GM19023 (cell line): ENCODE data around the gene PRR5.
"Not testable (repeated sequence)": the region's sequence is repeated elsewhere in the genome, so short reads cannot be mapped to it uniquely, and the experiment has no call there.

Experiments
- ATAC-seq: cut with Tn5 transposase; IDR thresholded peaks from one replicate; pipeline ENCODE4 v1.9.1; 2021; ENCODE audit warnings: mild to moderate bottlenecking, moderate library complexity; ENCODE audit not compliant: unreplicated experiment

The PRR5 gene, protein sequence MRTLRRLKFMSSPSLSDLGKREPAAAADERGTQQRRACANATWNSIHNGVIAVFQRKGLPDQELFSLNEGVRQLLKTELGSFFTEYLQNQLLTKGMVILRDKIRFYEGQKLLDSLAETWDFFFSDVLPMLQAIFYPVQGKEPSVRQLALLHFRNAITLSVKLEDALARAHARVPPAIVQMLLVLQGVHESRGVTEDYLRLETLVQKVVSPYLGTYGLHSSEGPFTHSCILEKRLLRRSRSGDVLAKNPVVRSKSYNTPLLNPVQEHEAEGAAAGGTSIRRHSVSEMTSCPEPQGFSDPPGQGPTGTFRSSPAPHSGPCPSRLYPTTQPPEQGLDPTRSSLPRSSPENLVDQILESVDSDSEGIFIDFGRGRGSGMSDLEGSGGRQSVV

DNA sequence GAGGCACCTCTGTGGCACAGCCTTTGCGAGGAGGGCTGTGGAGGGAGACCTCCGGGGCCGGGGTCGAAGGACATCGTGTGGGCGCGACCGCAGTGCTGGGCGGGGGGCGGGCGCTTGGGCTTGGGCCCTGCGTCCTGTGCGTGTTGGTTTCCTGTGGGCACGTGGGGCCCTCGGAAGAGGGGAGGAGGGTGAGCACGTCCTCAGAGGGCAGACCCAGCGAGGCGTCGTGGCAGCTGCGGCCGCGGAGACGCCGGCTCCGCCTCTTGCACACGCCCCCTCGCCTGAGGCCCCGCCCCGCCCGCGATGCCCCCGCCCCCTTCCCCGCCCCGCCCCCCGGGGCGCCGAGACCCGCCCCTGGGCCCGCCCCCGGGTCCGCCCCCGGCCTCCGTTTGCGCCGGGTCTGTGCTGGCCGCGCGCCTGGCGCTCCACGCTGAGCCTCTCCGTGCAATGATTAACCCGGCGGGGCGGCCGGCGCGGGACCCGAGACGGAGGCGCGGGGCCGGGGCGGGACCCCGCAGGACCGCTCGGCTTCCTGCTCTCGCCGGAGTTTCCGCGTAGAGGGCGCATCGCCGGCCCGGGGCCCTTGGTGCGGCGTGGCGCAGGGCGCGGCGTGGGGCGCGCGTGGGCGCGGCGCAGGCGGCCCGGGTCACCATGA is at the start of gene PRR5:
PRR5 (plus strand) TSS at position 381 of the 655 bp plus-strand sequence; CDS start at position 652, 271 bp downstream.
- peak; percentile 69 for ATAC-seq

DNA sequence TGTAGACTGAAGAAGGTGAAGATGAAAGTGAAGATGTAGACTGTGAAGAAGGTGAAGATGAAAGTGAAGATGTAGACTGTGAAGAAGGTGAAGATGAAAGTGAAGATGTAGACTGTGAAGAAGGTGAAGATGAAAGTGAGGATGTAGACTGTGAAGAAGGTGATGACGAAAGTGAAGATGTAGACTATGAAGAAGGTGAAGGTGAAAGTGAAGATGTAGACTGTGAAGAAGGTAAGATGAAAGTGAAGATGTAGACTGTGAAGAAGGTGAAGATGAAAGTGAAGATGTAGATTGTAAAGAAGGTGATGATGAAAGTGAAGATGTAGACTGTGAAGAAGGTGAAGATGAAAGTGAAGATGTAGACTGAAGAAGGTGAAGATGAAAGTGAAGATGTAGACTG is 49.1 kb upstream of the PRR5 start:
- not testable (repeated sequence) for ATAC-seq

DNA sequence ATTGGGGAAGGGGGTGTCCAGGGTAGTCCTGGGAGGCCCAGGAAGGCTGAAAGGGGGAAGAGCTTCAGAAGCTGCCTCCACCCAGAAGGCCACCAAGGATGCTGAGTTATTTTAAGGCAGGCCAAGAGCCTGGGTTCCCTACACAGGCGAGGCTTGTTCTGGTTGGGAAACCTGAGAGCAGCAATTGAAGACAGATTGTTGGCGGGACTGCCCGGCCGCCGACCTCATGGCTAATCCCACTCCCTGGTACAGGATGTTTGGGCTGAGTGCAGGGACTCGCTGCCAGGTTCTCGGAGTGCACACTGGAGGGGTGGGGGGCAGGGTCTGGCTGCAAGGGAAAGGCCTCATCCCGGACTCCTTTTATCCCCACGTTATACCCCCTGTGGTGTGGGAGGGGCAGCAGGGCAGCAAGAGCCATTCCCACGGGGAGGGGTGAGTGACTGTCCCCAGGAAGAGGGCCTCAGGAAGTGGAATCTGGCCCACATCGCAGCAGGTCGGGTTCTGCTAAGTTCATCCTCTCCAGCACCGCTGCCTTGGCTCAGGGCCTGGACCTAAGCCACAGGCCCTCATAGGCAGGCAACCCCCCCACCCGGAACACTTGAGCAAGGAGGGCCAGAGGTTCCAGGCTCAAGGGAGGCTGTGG is 43.6 kb upstream of the PRR5 start:
- ATAC-seq: no peak

DNA sequence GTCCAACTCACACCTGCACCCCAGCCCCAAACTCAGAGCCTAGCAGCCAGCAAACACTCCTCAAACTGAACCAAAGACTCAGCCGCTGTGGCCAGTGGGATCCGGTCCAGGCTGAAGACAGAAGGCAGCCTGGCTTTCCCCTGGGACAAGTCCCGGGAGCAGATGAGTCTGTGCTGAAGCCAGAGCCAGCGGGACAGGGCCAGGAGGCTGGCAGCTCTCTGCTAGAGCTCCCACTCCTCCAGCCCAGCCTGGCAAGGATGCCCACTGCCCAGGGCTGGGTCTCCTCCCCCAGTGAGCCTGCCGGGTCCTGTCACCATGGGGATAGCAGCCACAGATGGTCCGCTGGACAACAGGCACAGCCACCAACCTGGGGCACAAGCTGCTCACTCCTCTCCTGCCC is 42.9 kb upstream of the PRR5 start:
- no peak for ATAC-seq

DNA sequence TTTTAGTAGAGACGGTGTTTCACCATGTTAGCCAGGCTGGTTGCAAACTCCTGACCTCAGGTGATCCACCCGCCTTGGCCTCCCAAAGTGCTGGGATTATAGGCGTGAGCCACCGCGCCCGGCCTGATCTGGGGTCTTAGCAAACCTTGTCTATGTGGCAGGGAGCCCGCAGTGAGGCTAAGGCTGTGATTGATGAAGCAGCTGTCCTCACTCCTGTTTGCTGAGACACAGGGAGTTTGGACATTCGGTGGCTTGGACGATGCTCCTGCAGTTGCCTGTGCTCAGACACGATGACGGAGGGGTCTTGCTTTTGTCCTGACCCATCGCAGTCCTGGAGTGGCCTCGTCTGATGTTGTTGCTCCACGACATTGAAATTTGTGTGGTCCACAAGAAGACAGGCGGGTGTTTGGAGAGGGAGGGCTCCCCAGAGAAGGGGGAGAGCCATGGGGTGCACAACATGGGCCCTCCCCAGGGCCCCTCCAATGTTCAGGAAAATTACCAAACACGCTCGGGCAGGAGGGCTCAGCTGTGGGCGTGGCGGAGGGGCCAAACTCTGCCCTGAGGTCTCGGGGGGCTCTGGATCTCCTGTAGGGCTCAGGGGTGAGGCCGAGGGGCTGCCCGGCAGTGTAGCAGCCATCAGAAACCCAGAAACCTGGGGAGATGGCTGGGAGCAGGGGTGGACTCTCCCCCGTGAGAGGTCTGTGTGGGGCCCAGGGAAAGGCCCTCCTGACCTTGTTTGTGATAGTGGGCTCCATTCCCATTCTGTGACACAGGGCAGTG is 41.8 kb upstream of the PRR5 start:
- no peak for ATAC-seq

DNA sequence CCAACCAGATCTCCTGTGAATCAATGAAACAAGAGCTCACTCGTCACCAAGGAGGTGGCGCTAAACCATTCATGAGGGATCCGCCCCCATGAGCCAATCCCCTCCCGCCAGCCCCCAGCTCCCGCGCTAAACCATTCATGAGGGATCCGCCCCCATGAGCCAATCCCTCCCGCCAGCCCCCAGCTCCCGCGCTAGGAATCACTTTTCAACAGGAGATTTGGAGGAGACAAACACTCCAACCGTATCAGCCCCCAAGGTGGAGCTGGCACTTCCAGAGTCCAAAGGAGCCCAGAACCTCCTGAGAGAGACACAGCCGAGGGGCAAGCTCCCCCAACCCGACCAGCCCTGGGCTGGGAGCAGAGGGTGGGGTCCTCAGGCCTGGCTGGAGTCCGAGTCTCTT is 40.9 kb upstream of the PRR5 start:
- ATAC-seq: no peak

DNA sequence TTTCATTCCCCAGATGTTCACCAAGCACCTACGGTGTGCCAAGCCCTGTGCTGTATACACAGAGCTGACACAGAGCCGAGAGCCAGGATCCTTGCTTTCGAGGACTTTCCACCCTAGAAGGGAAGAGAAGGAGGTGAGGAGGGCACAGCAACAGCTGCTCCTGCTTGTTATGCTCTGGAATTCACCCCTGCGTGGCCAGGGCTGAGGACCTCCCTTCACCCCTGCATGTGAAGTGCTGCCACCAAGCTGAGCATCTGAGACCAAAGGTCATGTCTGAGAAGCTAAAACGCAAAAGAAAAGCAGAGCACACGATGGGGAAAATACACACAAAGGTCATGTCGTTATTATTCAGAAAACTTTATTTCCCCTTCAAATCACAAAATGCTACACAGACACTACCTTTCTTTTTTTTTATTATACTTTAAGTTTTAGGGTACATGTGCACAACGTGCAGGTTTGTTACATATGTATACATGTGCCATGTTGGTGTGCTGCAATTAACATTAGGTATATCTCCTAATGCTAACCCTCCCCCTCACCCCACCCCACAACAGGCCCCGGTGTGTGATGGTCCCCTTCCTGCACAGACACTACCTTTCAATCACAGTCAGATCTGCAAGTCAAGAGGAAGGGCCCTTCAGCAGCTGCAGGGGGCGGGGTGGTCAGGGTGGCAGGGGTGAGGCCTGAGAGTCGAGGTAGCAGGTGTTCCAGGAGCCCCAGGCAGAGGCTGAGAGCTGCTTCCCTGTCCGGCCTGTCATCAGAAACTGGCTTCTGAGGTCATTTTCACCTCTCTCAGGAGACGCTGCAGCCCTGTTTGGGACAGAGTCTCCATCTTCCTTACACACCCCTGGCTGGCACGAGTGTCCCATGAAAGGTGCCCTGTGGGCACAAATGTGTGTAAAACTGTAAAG is 40.1 kb upstream of the PRR5 start:
- no peak for ATAC-seq

DNA sequence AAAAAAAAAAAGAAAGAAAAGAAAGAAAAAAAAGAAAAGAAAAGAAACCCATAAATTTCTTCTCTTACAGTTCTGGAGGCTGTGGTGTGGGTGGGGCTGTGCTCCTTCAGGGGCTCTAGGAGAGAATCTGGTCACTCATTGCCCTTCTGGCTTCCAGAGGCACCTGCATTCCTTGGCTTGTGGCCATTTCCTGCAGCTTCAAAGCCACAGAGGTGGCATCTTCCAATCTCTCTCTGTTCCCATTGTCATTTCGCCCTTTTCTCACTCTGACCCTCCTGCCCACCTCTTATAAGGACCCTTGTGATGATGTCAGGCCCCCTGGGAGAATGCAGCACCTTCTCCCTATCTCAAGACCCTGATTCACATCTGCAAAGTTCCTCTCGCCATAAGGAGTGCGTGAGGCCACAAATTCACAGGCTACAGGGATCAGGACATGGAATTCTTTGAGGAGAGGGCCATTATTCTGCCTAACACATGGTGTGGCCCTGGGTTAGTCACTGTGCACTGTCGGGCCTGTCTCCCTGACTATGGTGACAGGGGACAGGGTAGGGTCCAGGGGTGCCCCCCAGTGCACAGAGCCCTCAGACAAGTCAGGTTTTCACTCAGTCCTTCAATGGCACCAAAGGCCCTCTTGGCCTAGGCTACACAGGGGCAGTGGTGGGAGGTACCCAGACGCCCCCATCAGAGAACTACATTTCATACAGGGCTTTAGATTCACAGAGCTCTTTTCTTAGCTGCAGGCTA is 38.6 kb upstream of the PRR5 start:
- ATAC-seq: no peak

DNA sequence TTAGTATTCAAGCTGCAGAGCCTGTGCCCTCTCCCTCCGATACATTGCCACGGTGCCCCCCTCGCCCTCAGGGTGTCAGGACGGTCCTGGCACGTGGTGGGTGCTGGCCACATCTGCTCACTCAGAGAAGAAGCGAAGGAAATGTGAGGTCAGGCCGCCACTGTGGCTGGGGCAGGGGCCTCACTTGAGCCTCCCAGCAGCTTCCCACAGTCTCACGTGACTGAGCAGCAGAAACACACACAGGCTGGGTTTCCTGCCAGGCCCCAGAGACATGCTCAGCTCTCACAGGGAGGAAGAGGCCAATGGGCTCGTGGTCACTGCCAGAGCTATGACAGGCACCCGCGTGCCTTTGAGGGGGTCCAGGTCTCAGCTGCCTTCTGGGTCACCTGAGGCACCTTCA is 37.9 kb upstream of the PRR5 start:
- ATAC-seq: no peak

DNA sequence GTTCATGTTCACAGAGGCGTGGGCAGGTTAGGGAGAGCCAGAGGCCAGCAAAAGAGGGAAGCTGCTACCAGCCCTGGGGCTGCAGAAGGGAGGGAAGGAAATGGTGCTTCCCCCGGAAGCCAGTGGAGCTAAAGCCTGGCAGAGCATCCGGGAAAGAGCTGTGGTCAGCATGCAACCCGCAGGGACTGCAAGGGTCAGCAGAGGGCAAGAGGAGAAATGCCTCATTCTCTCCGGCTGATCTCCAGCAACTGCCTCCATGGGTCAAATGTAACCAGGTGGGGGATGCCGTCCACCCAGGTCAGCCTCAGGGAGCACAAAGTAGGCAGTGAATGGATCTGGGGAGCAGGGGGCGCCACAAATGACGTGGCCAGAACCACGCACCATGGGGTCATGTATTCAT is 36.9 kb upstream of the PRR5 start:
- no peak for ATAC-seq

DNA sequence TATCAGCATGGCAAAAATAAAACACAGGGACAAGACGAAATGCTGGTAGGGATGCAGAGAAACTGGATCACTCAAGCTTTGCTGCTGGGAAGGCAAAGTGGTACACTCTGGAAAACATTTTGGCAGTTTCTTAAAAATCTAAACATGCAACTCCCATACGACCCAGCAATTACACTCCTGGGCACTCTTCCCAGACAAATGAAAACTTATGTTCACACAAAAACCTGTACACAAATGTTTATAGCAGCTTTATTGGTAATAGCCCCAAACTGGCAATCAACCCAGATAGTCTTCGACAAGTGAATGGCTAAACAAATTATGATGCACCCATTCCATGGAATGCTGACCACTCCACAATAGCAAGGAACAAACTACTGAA is 35.8 kb upstream of the PRR5 start:
- ATAC-seq: no peak

DNA sequence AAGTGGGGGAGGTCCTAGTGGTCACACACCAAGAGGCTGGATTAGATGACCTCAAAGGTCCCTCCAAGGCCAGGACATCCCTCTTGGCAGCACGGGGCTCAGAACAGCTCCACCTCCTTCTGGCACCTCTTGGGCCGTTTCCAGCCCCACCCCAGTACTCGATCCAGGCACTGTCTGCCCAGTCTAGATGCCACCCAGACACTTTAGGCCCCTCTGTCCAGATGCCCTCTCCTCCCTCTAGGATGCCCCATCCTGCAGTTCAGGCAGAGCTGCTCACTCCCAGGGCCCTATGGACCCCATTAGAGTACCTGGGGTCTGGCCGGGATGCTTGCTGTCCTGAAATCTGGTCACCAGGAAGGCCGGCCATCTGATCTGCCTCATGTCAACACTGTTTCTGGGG is 34.7 kb upstream of the PRR5 start:
- ATAC-seq: no peak

DNA sequence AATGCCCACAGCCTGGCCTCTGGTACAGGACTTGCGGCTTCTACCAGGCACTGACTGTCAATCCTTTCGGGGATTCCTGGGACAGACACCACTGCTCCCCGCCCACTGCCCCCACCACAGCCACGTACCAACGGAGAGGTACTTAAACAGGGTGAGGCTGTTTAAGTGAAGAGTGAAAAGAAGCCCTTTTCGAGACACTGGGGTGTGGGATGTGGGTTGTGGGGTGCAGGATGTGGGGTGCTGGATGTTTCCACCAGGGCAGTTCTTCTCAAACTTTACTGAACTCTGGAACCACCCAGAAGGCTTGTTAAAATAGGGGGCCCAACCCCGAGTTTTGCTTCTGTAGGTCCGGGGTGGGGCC is 34.2 kb upstream of the PRR5 start:
- ATAC-seq: no peak

DNA sequence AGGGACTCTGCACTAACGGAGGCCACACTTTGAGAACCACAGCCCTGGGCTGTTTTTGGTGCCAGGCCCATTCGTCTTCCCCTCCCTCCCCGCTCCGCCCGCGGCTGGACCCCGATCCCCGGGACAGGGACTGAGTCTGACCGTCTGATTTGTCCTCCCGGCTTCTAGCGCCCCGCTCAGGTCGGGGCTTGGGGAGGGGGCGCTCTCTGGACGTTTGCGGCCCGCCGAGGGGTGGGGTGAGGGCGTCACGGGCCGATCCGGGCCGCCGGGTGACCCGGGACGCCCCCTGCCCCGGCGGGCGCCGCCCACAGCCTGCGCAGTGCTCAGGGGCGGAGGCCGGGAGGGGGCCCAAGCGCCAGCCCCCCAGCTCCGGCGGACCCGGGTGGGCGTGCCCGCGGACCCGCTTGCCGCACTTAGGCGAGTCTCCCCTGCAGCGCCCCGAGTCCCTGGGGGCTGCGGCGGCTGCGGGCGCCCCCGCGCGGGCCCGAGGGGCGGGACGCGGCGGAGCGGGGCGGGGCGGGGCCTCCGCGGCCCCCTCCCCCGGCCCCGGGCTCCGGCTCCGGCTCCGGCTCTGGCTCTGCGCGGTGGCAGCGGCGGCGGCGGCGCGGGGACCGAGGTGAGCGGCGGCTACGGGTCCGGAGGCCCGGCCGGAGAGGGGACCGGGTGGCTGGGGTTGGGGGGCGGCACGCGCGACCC is 33.7 kb upstream of the PRR5 start:
- ATAC-seq: no peak

DNA sequence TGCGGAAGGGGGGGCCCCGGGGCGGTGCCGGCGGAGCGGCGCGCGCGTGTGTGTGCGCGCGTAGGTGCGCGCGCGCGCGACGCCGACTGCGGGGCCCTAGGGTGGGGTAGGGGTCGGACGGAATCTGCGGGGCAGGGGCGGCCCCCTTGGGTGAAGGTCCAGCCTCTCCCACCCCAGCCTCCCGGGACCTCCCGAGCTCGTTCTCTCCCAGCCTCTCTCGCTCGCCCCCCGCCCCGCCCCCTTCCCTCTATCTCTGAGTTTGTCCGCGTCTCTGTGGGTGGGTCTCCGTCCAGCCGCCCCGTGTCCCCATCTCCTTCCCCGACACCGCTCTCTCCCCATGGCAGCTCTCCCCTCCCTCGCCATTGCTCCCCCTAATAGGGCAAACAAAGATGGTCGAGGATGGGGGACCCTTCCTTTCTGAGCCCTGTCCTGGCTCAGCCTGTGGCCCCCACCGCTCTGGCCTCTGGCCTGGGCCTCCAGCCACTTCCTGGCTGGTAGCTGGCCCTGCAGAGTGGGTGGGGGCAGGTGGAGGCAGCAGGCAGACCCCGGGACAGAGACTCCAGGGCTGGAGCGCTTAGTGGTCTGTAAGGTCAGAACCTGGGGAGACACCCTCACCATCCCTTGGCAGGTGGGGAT is 33.0 kb upstream of the PRR5 start:
- ATAC-seq: no peak

DNA sequence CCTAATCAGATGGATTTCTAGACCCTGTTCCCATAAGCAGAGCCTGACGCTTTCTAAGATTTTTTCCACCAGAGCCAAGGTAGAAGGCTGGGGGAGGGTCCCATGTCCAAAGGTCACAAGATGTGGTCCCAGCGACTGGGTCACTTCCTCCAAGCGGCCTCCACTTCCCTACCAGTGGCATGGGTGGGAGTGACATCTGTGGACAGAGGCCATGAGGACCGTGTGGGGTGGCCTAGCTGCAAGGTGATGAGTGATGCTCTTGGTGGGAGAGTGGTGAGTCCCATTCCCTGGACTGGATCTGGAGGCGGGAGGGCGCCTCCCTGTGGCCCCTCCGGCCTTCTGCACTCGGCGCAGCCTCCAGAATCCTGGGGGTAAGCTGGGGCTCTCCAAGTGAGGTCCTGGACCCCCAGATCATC is 32.4 kb upstream of the PRR5 start:
- ATAC-seq: no peak

DNA sequence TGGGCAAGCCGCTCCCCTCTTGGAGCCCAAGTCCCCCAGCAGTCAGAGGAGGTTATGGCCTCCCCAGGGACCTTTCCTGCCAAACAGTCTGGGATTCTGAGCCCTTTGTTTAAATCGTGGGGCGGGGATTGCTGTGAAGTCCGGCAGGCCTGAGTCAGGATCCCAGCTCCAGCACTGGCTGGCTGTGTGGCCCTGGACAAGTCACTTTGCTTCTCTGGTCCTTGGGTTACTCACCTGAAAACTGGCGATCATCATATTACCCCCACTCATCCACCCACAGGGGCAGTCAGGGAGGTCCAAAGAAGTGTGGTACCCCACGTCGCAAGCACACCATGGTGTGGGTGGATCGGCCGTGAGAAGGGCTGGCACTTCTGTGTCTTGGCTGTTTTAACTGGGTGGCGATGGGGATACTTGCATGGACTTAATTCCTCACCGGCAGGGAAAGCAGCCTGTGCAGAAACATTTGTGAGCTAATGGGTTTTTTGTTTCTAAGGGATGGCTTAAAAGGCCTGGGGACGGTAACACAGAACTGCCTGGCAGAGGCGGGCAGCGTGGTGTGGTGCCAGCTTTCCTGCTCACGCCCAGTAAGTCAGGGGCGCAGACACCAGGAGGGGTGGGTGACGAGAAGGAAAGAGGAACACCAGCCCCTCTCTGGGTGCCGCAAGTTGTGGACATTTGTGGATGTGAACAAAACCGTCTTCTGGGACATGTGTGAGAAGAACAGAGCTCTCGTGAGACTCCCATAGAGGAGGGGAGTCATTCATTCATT is 31.6 kb upstream of the PRR5 start:
- ATAC-seq: no peak

DNA sequence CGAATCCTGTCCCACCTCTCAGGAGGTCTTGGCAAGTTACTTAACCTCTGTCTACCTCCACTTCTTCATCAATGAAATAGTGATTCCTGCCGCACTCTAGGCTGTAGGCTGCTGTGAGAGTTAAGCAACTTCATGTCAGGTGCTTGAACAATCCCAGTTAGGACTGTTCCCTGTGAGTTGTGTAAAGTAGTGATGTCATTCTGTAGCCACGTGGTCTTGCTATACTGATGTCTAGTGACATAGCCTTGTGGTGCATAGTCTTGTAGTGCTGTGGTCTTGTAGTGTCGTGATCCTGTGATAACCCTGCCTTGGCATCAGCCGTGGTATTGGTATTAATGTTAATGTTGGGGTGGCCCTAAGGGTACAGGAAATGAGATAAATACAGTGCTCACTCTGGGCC is 30.3 kb upstream of the PRR5 start:
- ATAC-seq: no peak
